CD4-positive, alpha-beta T cell treated with Interleukin-15 for 4 hours (primary cell): ENCODE results near the gene GPN2.
"Not testable (repeated sequence)": the region's sequence is repeated elsewhere in the genome, so short reads cannot be mapped to it uniquely, and the experiment has no call there.

Source experiments
- DNase-seq: peaks from one replicate; pipeline ENCODE4 v3.0.0-alpha.2; 2020; ENCODE audit warnings: low spot score

The GPN2 gene

GRCh38 chr1:26900815-26901511, 10.9 kb upstream of the GPN2 start:
- no peak for DNase-seq

DNA sequence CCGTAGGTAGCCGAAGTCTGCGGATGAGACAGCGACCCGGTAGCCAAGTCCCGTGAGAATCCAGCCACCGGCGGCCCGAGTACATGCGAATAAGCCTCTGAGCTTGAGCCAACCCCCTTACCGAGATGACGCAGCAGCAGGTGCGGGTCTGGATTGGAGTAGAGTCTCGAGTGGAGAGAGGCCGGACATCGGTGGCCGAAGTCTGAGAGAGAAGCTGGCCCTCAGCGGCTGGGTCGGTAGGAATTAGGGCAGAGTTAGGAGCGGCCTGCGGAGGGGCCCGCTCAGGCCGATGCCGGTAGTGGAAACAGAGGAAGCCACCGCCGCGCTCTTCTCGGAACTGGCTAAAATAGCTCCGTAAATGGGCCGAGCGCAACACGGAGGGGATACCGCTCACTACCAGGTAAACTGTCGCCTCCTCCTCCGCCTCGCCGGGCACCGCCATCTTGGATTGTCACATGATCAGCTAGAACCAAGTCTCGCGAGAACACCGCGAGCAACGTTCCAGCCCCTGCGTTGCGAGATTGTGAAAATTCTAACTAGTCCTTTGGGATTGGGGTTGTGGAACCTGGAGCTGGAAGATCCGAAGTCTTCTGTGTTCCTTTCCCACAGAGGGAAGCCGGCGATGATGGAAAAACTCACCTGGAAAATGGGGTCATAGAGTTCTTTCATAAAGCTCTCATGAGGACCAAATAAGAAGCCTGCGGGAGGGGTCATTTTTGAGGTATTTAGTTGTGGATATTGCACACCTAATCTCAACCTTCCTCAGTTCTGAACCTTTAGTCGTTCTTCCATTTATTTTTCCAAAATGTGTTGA, 10.1 kb upstream of the GPN2 start, which contains the start of gene GPATCH3:
Gene GPATCH3, minus strand, starts transcription at position 467 of the 814 bp plus-strand sequence. Its CDS starts 25 bp downstream, at position 442.
- peak; percentile 90 for DNase-seq

DNA sequence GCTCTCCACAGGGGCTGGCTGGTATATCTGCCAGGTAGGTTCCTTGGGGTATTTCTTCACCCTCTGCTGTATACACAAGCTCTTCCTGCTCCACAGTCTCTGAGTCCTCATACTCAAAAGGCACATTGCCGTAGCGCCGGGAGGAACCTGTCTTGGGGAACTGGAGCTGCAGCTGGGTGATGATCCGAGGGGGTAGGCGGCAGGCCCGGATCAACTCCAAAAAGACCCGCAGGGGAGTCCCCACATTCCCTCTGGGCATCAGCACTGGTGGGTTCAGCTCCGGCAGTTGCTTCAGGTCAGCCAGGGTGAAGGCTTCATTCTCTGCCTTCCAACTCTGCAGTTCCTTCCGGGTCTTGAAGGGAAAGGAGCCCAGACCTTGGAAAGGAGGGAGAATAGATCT, 7.3 kb upstream of the GPN2 start:
- DNase-seq, result no peak

- DNase-seq, result no peak
Measured at GRCh38 chr1:26894263-26894662, 4.2 kb upstream of the GPN2 start.

GRCh38 chr1:26890467-26890796, 349 bp upstream of the GPN2 start:
- DNase-seq, result no peak

DNA sequence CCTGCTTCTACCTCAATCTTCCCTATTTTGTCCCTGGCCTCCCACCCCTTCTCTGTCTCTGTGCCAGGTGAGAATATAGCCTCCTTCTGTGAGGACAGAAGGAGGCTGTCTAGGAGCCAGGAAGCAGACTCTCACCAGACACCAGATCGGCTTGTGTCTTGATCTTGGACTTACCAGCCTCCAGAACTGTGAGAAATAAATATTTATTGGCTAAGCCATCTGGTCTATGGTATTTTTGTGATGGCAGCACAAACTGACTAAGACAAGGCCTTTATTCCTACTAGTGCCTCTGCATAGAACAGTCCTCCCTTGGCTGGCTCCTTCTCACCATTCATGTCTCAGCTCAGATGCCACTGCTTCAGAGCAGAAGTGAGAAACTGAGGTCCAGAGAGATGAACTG, 1.9 kb downstream of the GPN2 start:
- no peak for DNase-seq

GRCh38 chr1:26887125-26887524, 3.0 kb downstream of the GPN2 start:
- peak; percentile 22 for DNase-seq

DNA sequence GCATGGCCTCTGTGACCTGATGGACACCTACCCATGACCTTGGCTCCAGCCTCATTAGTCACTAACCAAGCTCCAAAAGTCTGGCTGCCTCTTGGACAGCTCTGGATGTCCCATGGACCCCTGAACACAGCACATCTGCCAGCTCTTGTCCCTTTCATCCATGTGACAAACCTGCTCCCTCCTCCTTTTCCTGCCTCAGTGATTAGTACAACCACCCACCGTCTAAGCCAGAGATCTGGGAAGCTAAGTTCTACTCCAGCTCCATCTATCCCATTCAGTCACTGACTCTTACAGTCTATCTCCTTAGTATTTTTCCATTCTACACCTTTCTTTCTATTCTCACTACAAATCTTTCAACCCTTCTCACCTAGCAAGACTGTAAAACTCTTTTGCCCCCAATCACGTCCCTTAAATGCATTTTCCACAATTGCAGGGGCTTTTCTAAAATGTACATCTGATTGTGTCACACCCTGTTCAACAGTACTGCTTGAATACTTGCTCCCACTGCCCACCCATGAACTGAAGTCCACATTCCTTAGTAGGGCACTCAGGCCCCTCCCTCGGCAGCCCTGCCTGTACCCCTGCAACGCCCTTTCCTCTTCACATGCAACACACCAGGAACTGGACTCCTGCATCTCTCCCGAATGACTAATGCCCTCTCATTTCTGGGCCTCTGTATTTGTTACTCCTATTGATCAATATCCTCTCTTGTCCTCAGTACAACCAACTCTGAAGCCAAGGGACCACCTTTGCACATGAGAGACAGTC, 7.2 kb downstream of the GPN2 start:
- DNase-seq, result no peak

DNA sequence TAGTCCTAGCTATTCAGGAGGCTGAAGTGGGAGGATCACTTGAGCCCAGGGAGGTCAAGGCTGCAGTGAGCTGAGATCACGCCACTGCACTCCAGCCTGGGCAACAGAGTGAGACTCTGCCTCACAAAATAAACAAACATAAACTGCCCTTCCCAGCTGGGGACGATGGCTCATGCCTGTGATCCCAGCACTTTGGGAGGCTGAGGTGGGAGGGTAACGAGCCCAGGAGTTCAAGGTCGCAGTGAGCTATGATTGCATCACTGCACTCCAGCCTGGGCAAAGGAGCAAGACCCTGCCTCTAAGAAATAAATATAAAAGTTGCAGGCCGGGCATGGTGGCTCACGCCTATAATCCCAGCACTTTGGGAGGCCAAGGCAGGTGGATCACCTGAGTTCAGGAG, 8.5 kb downstream of the GPN2 start:
- DNase-seq, result not testable (repeated sequence)

DNA sequence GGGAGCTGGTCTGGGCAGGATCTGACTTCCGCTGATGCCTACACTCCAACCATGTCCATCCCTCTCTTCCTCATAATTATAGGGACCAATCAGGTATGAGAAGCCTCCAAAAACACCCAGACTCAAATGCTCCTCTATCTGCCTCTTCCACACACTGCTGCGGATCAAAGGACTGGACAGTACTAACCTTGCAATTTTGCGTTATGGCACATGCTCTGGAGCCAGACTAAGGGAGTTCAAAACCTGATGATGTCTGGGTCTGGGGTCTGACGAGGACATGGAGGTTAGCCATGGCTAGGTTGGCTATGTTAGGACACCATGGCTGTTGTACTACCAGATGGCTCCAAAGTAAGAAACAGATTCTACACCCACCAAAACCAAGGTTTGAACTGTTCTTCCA, 10.3 kb downstream of the GPN2 start:
- no peak for DNase-seq

GRCh38 chr1:26877326-26877725, 12.8 kb downstream of the GPN2 start:
- DNase-seq, result no peak

DNA sequence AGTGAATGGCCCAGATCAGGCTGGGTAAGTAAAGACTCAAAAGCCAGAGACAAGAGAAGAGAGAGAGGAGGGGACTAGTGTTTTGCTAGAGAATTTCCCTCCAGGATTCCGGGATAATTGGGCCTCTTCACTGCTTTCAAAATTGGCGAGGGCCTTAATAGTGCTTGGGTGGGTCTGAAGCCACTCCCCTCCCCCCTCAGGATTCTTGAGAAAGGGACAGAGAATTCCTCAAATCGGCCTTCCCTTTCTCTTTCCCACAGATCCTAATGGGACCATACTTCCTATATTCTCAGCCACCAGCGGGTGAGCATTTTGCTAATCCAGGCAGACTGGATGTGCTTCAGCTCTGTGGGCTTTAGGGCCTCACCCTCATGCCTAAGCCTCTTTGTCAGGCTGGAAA, 15.2 kb downstream of the GPN2 start:
- no peak for DNase-seq

DNA sequence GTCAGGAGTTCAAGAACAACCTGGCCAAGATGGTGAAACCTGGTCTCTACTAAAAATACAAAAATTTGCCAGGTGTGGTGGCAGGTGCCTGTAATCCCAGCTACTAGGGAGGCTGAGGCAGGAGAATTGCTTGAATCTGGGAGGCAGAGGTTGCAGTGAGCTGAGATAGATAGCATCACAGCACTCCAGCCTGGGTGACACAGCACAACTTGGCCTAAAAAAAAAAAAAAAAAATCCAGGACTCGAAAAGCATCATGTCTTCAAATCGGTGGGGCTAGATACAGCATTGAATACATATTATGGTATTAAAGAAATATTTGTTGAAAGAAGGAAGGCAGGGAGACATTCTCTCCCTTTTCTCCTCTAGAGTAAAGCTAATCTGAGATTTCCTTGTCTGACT, 17.0 kb downstream of the GPN2 start:
- DNase-seq, result not testable (repeated sequence)

GRCh38 chr1:26864610-26865480, 25.2 kb downstream of the GPN2 start:
- DNase-seq, result peak; percentile 95

- DNase-seq, result no peak
Measured at GRCh38 chr1:26863685-26864077, 26.4 kb downstream of the GPN2 start.

DNA sequence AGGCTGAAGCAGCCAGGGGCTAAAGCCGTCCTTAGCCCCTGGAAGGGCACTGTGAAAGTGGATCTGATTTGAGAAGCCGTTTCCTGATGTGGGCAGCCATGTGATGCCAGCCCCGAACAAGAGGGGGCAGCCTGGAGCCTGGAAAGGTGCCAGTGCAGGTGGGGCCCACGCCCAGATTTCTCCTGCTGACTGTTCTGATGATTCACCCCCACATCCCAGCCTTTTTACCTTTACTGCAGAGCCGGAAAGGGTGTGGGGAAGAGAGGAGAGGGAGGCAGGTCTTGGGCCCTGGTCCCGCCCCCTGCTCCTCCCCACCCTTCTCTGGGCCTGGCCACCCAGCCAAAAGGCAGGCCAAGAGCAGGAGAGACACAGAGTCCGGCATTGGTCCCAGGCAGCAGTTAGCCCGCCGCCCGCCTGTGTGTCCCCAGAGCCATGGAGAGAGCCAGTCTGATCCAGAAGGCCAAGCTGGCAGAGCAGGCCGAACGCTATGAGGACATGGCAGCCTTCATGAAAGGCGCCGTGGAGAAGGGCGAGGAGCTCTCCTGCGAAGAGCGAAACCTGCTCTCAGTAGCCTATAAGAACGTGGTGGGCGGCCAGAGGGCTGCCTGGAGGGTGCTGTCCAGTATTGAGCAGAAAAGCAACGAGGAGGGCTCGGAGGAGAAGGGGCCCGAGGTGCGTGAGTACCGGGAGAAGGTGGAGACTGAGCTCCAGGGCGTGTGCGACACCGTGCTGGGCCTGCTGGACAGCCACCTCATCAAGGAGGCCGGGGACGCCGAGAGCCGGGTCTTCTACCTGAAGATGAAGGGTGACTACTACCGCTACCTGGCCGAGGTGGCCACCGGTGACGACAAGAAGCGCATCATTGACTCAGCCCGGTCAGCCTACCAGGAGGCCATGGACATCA, 27.1 kb downstream of the GPN2 start, which contains the start of gene SFN:
Gene SFN, plus strand, starts transcription at position 369 of the 904 bp plus-strand sequence. Its CDS starts 64 bp downstream, at position 433.
- peak; percentile 71 for DNase-seq

DNA sequence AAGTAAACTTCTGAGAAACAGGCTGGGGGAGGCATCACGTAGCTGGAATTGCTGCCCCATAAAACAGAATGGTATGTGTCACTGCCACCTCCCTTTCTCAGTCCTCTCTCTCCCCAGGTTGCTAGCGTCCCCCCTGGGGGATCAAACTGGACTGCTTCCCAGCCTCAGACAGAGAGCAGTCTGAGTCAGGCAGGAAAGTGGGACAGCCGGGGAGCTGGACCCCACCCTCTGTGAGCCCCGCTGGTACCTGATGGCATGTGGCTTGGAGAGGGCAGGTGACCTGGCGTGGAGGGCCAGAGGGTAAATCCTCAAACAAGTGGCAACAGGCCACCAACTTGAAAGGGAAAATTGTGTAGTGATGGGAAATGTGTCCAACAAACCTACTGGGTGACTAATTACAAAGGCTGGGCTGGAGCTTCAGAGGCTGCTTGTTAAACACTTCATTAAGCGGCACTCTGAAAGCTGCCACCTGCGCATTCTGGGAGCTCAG, 28.1 kb downstream of the GPN2 start:
- no peak for DNase-seq

GRCh38 chr1:26861286-26861701, 28.8 kb downstream of the GPN2 start:
- no peak for DNase-seq

DNA sequence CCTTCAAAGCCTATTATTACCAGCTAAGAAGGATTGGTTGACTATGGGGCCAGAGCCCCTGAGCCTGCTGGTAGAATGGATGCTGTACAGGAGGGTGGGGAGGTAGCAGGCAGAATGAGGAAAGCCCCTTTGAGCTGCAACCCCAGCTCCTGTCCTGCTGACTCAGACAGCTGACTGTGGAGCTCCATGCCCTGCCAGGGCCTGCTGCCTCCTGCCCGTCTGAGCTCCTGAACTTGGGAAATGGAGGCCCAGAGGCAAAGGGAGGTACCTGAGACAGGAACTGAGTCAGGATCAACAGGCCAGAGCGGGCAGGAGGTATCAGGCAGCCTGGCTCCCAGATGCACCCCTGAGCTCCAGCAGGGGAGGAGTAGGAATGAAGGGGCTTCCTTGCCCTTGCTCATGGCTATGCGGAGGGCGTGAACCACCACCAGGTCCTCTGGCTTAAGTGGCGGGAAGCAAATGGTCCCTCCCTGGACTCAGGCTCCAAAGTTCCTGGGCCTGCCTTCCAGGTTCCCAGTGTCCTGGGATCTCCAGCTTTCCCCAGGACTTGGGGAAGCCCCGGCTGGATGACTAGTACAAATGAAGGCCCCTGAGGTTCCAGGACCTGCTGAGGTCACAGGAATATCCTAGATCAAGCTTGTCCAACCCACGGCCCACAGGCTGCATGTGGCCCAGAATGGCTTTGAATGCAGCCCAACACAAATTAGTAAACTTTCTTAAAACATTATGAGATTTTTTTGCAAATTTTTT, 31.0 kb downstream of the GPN2 start:
- DNase-seq, result no peak

- no peak for DNase-seq
Measured at GRCh38 chr1:26858160-26858559, 31.9 kb downstream of the GPN2 start.
